Keratinocyte (primary cell): ENCODE data around the gene LRBA.

Source experiments
- EZH2 ChIP-seq: IDR thresholded peaks from one replicate; pipeline ENCODE4 v1.6.1; 2012; ENCODE audit warnings: inconsistent platforms, mild to moderate bottlenecking, low read length, moderate library complexity
- TF ChIP-seq, protein P1 (sequence below), 3 experiments: IDR thresholded peaks in 1 of 3; conservative IDR thresholded peaks in 1 of 3; optimal IDR thresholded peaks in 1 of 3; 2 replicates in 2 of 3; 3 replicates in 1 of 3; pipeline versions ENCODE3 to v1.5.1; 2011; ENCODE audit warnings: low read length in 3 of 3, mild to moderate bottlenecking in 3 of 3, moderate library complexity in 2 of 3, control low read depth in 1 of 3, inconsistent platforms in 1 of 3; ENCODE audit not compliant: insufficient read depth in 2 of 3; ENCODE audit errors: extremely low read depth in 1 of 3

- TF ChIP-seq, protein P1, sequence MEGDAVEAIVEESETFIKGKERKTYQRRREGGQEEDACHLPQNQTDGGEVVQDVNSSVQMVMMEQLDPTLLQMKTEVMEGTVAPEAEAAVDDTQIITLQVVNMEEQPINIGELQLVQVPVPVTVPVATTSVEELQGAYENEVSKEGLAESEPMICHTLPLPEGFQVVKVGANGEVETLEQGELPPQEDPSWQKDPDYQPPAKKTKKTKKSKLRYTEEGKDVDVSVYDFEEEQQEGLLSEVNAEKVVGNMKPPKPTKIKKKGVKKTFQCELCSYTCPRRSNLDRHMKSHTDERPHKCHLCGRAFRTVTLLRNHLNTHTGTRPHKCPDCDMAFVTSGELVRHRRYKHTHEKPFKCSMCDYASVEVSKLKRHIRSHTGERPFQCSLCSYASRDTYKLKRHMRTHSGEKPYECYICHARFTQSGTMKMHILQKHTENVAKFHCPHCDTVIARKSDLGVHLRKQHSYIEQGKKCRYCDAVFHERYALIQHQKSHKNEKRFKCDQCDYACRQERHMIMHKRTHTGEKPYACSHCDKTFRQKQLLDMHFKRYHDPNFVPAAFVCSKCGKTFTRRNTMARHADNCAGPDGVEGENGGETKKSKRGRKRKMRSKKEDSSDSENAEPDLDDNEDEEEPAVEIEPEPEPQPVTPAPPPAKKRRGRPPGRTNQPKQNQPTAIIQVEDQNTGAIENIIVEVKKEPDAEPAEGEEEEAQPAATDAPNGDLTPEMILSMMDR (optimal IDR thresholded peaks at IDR 0.05 in 1 of 3, IDR thresholded peaks at IDR 0.05 in 1 of 3, conservative IDR thresholded peaks at IDR 0.05 in 1 of 3; ENCODE audit: extremely low read depth in 1 of 3, insufficient read depth in 2 of 3, low read length in 3 of 3): no peak
- TF ChIP-seq EZH2: no peak
Measured at GRCh38 chr4:151055539-151055938, 40.5 kb upstream of the LRBA start.
